ENCODE results near the gene LCK. TPM values are rescaled to one million over a fixed set of nuclear protein-coding genes. Genes with fewer than 3 reads are reported as not detected.
A peak's percentile ranks its signal among the peaks of the same experiment; 100 is the strongest.

Gene LCK
- total and polyA plus RNA-seq, 2 experiments from 2014 or later, result 0.40 to 0.79 TPM

GRCh38 chr1:32334864-32335534, 83.9 kb downstream of the LCK start:
- peak overlapping the region; percentile 88 for H3K27ac ChIP-seq
- H3K4me1 ChIP-seq (ENCODE audit: insufficient read depth), result peaks cover 8% of the 10 kb centered on the region
- H3K9me2 ChIP-seq (replicated peaks; ENCODE audit: insufficient read depth), result no peaks in the 10 kb centered on the region
- 2% methylated on average over 25 of the region's 46 CpGs for WGBS (ENCODE audit: low lambda C conversion rate, missing lambda C conversion rate)
- H3K27me3 ChIP-seq, result no peaks in the 10 kb centered on the region
- H3K4me2 ChIP-seq, result peak overlapping the region; percentile 94
- H3K36me3 ChIP-seq (replicated peaks; ENCODE audit: insufficient read depth, low read depth), result no peaks in the 10 kb centered on the region
- H3K4me3 ChIP-seq, result peak overlapping the region; percentile 98
- H2AFZ ChIP-seq, result peak overlapping the region; percentile 16
- peak; percentile 80 for DNase-seq (ENCODE audit: low spot score)
- H4K20me1 ChIP-seq (ENCODE audit: insufficient read depth, poor library complexity, severe bottlenecking), result peaks cover 18% of the 10 kb centered on the region
- no peak for TF ChIP-seq EZH2phosphoT487 (IDR thresholded peaks at IDR 0.05; ENCODE audit: low read depth, severe bottlenecking, unreplicated experiment)
- no peak for TF ChIP-seq EZH2 (IDR thresholded peaks at IDR 0.05; ENCODE audit: borderline replicate concordance)
- TF ChIP-seq CTCF (IDR thresholded peaks at IDR 0.05; ENCODE audit: poor library complexity), result peak; percentile 80
- H3K9me3 ChIP-seq (ENCODE audit: low read depth), result no peaks in the 10 kb centered on the region
- H3K79me2 ChIP-seq, result peaks cover 34% of the 10 kb centered on the region

- H3K9me2 ChIP-seq (replicated peaks; ENCODE audit: insufficient read depth), result no peaks in the 10 kb centered on the region
- H3K79me2 ChIP-seq, result peaks cover 34% of the 10 kb centered on the region
- peaks cover 8% of the 10 kb centered on the region for H3K4me1 ChIP-seq (ENCODE audit: insufficient read depth)
- H3K27ac ChIP-seq, result peak overlapping the region; percentile 88
- WGBS (ENCODE audit: low lambda C conversion rate, missing lambda C conversion rate), result 0% methylated on average over 6 of the region's 34 CpGs
- no peak for DNase-seq (ENCODE audit: low spot score)
- no peaks in the 10 kb centered on the region for H3K9me3 ChIP-seq (ENCODE audit: low read depth)
- H3K36me3 ChIP-seq (replicated peaks; ENCODE audit: insufficient read depth, low read depth), result no peaks in the 10 kb centered on the region
- peak overlapping the region; percentile 94 for H3K4me2 ChIP-seq
- H4K20me1 ChIP-seq (ENCODE audit: insufficient read depth, poor library complexity, severe bottlenecking), result peaks cover 18% of the 10 kb centered on the region
- no peaks in the 10 kb centered on the region for H3K27me3 ChIP-seq
- peak overlapping the region; percentile 16 for H2AFZ ChIP-seq
- peak overlapping the region; percentile 98 for H3K4me3 ChIP-seq
- TF ChIP-seq CTCF (IDR thresholded peaks at IDR 0.05; ENCODE audit: poor library complexity) (no peak), EZH2 (IDR thresholded peaks at IDR 0.05; ENCODE audit: borderline replicate concordance) (no peak), EZH2phosphoT487 (IDR thresholded peaks at IDR 0.05; ENCODE audit: low read depth, severe bottlenecking, unreplicated experiment) (no peak)
Measured at GRCh38 chr1:32335535-32335789, 84.4 kb downstream of the LCK start.

Small RNA genes lying within 50 kb of the gene (small RNA-seq; reads per million reads assigned to genes)
- not detected for gene RF00017
- gene RF00019, result not detected

Other genes with a start within 250 kb of the LCK start
- 88.4 and 98.7 TPM in 2 replicates for gene KHDRBS1, start 237.4 kb upstream of the LCK start, total RNA-seq
- gene KHDRBS1, start 237.4 kb upstream of the LCK start, polyA plus RNA-seq, result 81.9 and 92.0 TPM in 2 replicates
- gene TMEM39B, start 178.3 kb upstream of the LCK start, total RNA-seq, result 3.6 and 5.1 TPM in 2 replicates
- gene TMEM39B, start 178.3 kb upstream of the LCK start, polyA plus RNA-seq, result 3.9 and 5.3 TPM in 2 replicates
- 48.3 and 48.5 TPM in 2 replicates for gene KPNA6, start 143.2 kb upstream of the LCK start, total RNA-seq
- 27.7 and 30.3 TPM in 2 replicates for gene KPNA6, start 143.2 kb upstream of the LCK start, polyA plus RNA-seq
- 50.5 and 52.7 TPM in 2 replicates for gene TXLNA, start 71.6 kb upstream of the LCK start, total RNA-seq
- gene TXLNA, start 71.6 kb upstream of the LCK start, polyA plus RNA-seq, result 37.1 and 41.2 TPM in 2 replicates
- gene CCDC28B, start 50.7 kb upstream of the LCK start, total RNA-seq, result 12.9 and 15.8 TPM in 2 replicates
- gene CCDC28B, start 50.7 kb upstream of the LCK start, polyA plus RNA-seq, result 28.5 and 29.5 TPM in 2 replicates
- gene IQCC, start 45.6 kb upstream of the LCK start, total RNA-seq, result 1.5 and 1.9 TPM in 2 replicates
- 1.5 and 3.4 TPM in 2 replicates for gene IQCC, start 45.6 kb upstream of the LCK start, polyA plus RNA-seq
- not detected in 2 replicates for gene DCDC2B, start 42.2 kb upstream of the LCK start, total RNA-seq
- 0.17 and 0.96 TPM in 2 replicates for gene DCDC2B, start 42.2 kb upstream of the LCK start, polyA plus RNA-seq
- 11.9 and 14.8 TPM in 2 replicates for gene TMEM234, start 28.9 kb upstream of the LCK start, total RNA-seq
- gene TMEM234, start 28.9 kb upstream of the LCK start, polyA plus RNA-seq, result 27.4 and 38.6 TPM in 2 replicates
- 207 and 227 TPM in 2 replicates for gene EIF3I, start 28.9 kb upstream of the LCK start, total RNA-seq
- gene EIF3I, start 28.9 kb upstream of the LCK start, polyA plus RNA-seq, result 177 and 183 TPM in 2 replicates
- gene FAM167B, start 4.0 kb upstream of the LCK start, total RNA-seq, result 0.16 and 0.53 TPM in 2 replicates
- 0.75 TPM in 1 of 2 replicates, not detected in the other for gene FAM167B, start 4.0 kb upstream of the LCK start, polyA plus RNA-seq
- gene HDAC1, start 40.8 kb downstream of the LCK start, total RNA-seq, result 94.6 and 95.8 TPM in 2 replicates
- gene HDAC1, start 40.8 kb downstream of the LCK start, polyA plus RNA-seq, result 108 and 117 TPM in 2 replicates
- 143 and 149 TPM in 2 replicates for gene MARCKSL1, start 85.0 kb downstream of the LCK start, total RNA-seq
- gene MARCKSL1, start 85.0 kb downstream of the LCK start, polyA plus RNA-seq, result 346 and 358 TPM in 2 replicates
- 4.2 and 5.4 TPM in 2 replicates for gene FAM229A, start 111.2 kb downstream of the LCK start, total RNA-seq
- 3.4 and 5.2 TPM in 2 replicates for gene FAM229A, start 111.2 kb downstream of the LCK start, polyA plus RNA-seq
- gene TSSK3, start 111.3 kb downstream of the LCK start, total RNA-seq, result 1.4 TPM in 1 of 2 replicates, not detected in the other
- gene TSSK3, start 111.3 kb downstream of the LCK start, polyA plus RNA-seq, result 1.4 and 1.5 TPM in 2 replicates
- gene BSDC1, start 143.2 kb downstream of the LCK start, total RNA-seq, result 69.6 and 80.5 TPM in 2 replicates
- 56.2 and 65.7 TPM in 2 replicates for gene BSDC1, start 143.2 kb downstream of the LCK start, polyA plus RNA-seq
- 0.36 and 0.90 TPM in 2 replicates for gene ZBTB8B, start 213.8 kb downstream of the LCK start, total RNA-seq
- gene ZBTB8B, start 213.8 kb downstream of the LCK start, polyA plus RNA-seq, result 0.22 and 0.28 TPM in 2 replicates